Hepatocyte (in vitro differentiated cells): ENCODE results near the gene SP110.

Experiments used
- EZH2 ChIP-seq: fragments of 200-600 bp; sonication (generic); IDR thresholded peaks from 2 replicates; pipeline ENCODE4 v1.6.1; 2016; ENCODE audit warnings: antibody characterized with exemption, mild to moderate bottlenecking, borderline replicate concordance
- TF ChIP-seq, protein P1 (sequence below): fragments of 200-600 bp; sonication (generic); IDR thresholded peaks from 2 replicates; pipeline ENCODE4 v1.5.1; 2016; ENCODE audit warnings: antibody characterized with exemption, mild to moderate bottlenecking; ENCODE audit not compliant: poor library complexity

DNA sequence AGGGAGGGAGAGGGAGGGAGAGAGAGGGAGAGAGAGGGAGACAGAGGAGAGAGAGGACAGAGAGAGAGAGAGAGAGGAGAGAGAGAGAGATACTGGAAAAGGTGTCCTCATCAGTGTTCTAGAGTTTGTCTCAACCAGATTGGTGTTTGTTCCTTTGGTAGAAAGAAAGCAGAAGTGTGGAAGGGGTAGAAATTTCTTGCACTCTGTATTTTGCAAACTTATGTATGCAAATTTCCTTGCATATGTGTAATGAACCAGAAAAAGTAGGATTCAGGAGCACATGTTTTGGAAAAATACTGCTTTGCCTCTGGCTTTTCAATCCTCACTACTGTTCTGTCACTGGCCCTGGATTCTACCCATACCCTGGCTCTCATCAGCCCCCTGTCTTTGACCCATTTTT is 4.7 kb upstream of the SP110 start:
- TF ChIP-seq, protein P1, sequence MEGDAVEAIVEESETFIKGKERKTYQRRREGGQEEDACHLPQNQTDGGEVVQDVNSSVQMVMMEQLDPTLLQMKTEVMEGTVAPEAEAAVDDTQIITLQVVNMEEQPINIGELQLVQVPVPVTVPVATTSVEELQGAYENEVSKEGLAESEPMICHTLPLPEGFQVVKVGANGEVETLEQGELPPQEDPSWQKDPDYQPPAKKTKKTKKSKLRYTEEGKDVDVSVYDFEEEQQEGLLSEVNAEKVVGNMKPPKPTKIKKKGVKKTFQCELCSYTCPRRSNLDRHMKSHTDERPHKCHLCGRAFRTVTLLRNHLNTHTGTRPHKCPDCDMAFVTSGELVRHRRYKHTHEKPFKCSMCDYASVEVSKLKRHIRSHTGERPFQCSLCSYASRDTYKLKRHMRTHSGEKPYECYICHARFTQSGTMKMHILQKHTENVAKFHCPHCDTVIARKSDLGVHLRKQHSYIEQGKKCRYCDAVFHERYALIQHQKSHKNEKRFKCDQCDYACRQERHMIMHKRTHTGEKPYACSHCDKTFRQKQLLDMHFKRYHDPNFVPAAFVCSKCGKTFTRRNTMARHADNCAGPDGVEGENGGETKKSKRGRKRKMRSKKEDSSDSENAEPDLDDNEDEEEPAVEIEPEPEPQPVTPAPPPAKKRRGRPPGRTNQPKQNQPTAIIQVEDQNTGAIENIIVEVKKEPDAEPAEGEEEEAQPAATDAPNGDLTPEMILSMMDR, result no peak
- no peak for TF ChIP-seq EZH2
